ENCODE data around the gene GMDS. TPM values are rescaled to one million over a fixed set of nuclear protein-coding genes. Genes with fewer than 3 reads are reported as not detected.

The GMDS gene
- polyA plus RNA-seq, 1 donor (not counting 4 experiments of a cell fraction or from before 2014, with no cell fraction given), result 22.1 TPM

DNA sequence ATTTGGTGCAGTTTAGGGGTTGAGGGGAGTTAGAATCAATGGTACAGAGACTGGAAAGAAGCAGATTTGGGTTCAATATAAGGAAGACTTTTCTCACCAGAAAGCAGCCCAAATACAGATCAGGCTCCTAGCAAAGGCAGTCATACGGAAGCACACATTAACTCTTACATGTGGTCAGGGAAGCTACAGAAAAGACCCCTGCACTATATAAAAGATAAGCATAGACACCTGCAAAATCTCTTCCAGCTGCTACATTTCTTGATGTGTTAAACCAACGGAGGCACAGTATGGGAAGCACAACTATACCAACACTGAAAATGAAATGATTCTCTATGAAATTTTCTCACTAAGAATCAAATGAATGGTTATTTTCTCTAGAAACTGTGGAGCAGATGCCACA lies 150.8 kb downstream of the GMDS start:
- no peak overlapping the region for H2AFZ ChIP-seq (ENCODE audit: control insufficient read depth, low read length)
- no peak for TF ChIP-seq EZH2 (IDR thresholded peaks at IDR 0.05; ENCODE audit: low read length)
- TF ChIP-seq, protein P1, sequence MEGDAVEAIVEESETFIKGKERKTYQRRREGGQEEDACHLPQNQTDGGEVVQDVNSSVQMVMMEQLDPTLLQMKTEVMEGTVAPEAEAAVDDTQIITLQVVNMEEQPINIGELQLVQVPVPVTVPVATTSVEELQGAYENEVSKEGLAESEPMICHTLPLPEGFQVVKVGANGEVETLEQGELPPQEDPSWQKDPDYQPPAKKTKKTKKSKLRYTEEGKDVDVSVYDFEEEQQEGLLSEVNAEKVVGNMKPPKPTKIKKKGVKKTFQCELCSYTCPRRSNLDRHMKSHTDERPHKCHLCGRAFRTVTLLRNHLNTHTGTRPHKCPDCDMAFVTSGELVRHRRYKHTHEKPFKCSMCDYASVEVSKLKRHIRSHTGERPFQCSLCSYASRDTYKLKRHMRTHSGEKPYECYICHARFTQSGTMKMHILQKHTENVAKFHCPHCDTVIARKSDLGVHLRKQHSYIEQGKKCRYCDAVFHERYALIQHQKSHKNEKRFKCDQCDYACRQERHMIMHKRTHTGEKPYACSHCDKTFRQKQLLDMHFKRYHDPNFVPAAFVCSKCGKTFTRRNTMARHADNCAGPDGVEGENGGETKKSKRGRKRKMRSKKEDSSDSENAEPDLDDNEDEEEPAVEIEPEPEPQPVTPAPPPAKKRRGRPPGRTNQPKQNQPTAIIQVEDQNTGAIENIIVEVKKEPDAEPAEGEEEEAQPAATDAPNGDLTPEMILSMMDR (optimal IDR thresholded peaks at IDR 0.05 in 1 of 3, IDR thresholded peaks at IDR 0.05 in 1 of 3, conservative IDR thresholded peaks at IDR 0.05 in 1 of 3; ENCODE audit: extremely low read depth in 1 of 3, insufficient read depth in 2 of 3, low read length in 3 of 3), result no peak
- DNase-seq (ENCODE audit: low read depth, low spot score), result no peak
- no peaks in the 10 kb centered on the region for H3K27me3 ChIP-seq (ENCODE audit: control insufficient read depth, extremely low read depth, insufficient read depth, low read length)
- no peak overlapping the region for H3K4me2 ChIP-seq (ENCODE audit: control insufficient read depth, extremely low read depth, insufficient read depth, low read depth, low read length)
- no peak for FAIRE-seq
- no peaks in the 10 kb centered on the region for H3K9me1 ChIP-seq (ENCODE audit: control insufficient read depth, extremely low read depth, insufficient read depth, low read length)
- H4K20me1 ChIP-seq (ENCODE audit: control insufficient read depth, extremely low read depth, insufficient read depth, low read length), result no peaks in the 10 kb centered on the region
- H3K9ac ChIP-seq (ENCODE audit: control insufficient read depth, extremely low read depth, insufficient read depth, low read length), result no peak overlapping the region
- H3K36me3 ChIP-seq (ENCODE audit: control insufficient read depth in 2 of 2, extremely low read depth in 1 of 2, insufficient read depth in 2 of 2, low read length in 2 of 2), result no peaks in the 10 kb centered on the region
- dilution Hi-C loops (cut with MboI; ENCODE audit: extremely low pct_ligation_motif_present, low sequenced_read_pairs), result no loop called here
- H3K27ac ChIP-seq (ENCODE audit: control insufficient read depth, insufficient read depth, low read length), result no peak overlapping the region
- H3K9me3 ChIP-seq (ENCODE audit: control insufficient read depth, low read depth, low read length), result no peaks in the 10 kb centered on the region
- no peak overlapping the region for H3K4me3 ChIP-seq (ENCODE audit: control insufficient read depth in 2 of 3, extremely low read depth in 1 of 3, insufficient read depth in 2 of 3, low read depth in 1 of 3, low read length in 3 of 3)
- H3K4me1 ChIP-seq (ENCODE audit: control insufficient read depth, extremely low read depth, insufficient read depth, low read length), result no peaks in the 10 kb centered on the region
- no peaks in the 10 kb centered on the region for H3K79me2 ChIP-seq (ENCODE audit: control insufficient read depth, insufficient read depth, low read length)

DNA sequence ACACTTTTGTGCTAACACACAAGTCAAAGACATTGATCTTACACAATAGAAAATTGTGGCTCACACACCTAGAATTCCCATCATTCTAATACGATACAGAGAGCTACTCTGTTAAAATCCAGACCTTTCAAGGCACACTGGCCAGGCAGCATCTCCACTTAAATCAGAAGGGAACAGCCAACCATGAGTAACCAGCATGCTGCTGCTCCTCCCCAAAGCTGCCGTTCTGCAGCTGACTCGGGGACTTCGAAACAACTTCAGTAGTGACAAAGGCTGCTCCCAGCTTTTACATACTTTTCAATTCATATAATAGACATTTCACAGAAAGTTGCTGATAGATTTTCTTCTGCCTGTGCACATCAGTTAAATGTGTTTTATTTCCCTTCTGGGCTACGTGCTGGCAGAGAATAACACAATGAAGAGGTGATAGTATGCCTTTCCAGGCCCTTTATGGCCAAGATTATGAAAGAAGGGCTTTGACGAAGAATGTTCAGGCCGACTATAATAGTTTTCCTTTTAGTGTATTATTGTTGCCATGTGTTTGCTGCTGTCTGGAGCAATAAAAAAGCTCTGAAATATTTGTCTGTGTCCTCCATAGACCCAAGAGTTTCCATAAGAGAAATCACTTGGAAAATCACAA lies 159.0 kb downstream of the GMDS start:
- H3K79me2 ChIP-seq (ENCODE audit: control insufficient read depth, insufficient read depth, low read length), result no peaks in the 10 kb centered on the region
- H3K27me3 ChIP-seq (ENCODE audit: control insufficient read depth, extremely low read depth, insufficient read depth, low read length), result no peaks in the 10 kb centered on the region
- H3K4me3 ChIP-seq (ENCODE audit: control insufficient read depth in 2 of 3, extremely low read depth in 1 of 3, insufficient read depth in 2 of 3, low read depth in 1 of 3, low read length in 3 of 3), result no peak overlapping the region
- no peaks in the 10 kb centered on the region for H4K20me1 ChIP-seq (ENCODE audit: control insufficient read depth, extremely low read depth, insufficient read depth, low read length)
- H3K9me1 ChIP-seq (ENCODE audit: control insufficient read depth, extremely low read depth, insufficient read depth, low read length), result no peaks in the 10 kb centered on the region
- H3K4me2 ChIP-seq (ENCODE audit: control insufficient read depth, extremely low read depth, insufficient read depth, low read depth, low read length), result no peak overlapping the region
- DNase-seq (ENCODE audit: low read depth, low spot score), result no peak
- no peaks in the 10 kb centered on the region for H3K4me1 ChIP-seq (ENCODE audit: control insufficient read depth, extremely low read depth, insufficient read depth, low read length)
- FAIRE-seq, result no peak
- no peak overlapping the region for H3K9ac ChIP-seq (ENCODE audit: control insufficient read depth, extremely low read depth, insufficient read depth, low read length)
- no peak overlapping the region for H3K27ac ChIP-seq (ENCODE audit: control insufficient read depth, insufficient read depth, low read length)
- no peak overlapping the region for H2AFZ ChIP-seq (ENCODE audit: control insufficient read depth, low read length)
- no peaks in the 10 kb centered on the region for H3K9me3 ChIP-seq (ENCODE audit: control insufficient read depth, low read depth, low read length)
- no peaks in the 10 kb centered on the region for H3K36me3 ChIP-seq (ENCODE audit: control insufficient read depth in 2 of 2, extremely low read depth in 1 of 2, insufficient read depth in 2 of 2, low read length in 2 of 2)
- no peak for TF ChIP-seq EZH2 (IDR thresholded peaks at IDR 0.05; ENCODE audit: low read length)
- TF ChIP-seq, protein P1 (optimal IDR thresholded peaks at IDR 0.05 in 1 of 3, IDR thresholded peaks at IDR 0.05 in 1 of 3, conservative IDR thresholded peaks at IDR 0.05 in 1 of 3; ENCODE audit: extremely low read depth in 1 of 3, insufficient read depth in 2 of 3, low read length in 3 of 3), result no peak
- dilution Hi-C loops (cut with MboI; ENCODE audit: extremely low pct_ligation_motif_present, low sequenced_read_pairs), result no loop called here

Measured in keratinocyte (primary cell).